Endodermal cell (in vitro differentiated cells): ENCODE data around the gene LTBP1. TPM values are rescaled to one million over a fixed set of nuclear protein-coding genes. Genes with fewer than 3 reads are reported as not detected.

Experiments used
- DNase-seq: peaks from one replicate; pipeline ENCODE4 v3.0.0-alpha.2; 2017
- H3K27ac ChIP-seq: 2 replicates; pipeline ENCODE4 v1.5.1; 2013; ENCODE audit warnings: mild to moderate bottlenecking, low read depth, low read length, moderate library complexity
- H3K27me3 ChIP-seq: 2 replicates; pipeline ENCODE4 v1.6.1; 2013; ENCODE audit warnings: mild to moderate bottlenecking, low read length, moderate library complexity; ENCODE audit not compliant: insufficient read depth, control insufficient read depth, poor library complexity, severe bottlenecking
- H3K36me3 ChIP-seq: 2 replicates; pipeline ENCODE4 v1.7.0; 2013; ENCODE audit warnings: mild to moderate bottlenecking, low read length, moderate library complexity; ENCODE audit not compliant: control insufficient read depth, insufficient read depth
- H3K4me1 ChIP-seq: one replicate; pipeline ENCODE4 v1.7.0; 2013; ENCODE audit warnings: low read length; ENCODE audit not compliant: control insufficient read depth, insufficient read depth
- H3K4me3 ChIP-seq: 2 replicates; pipeline ENCODE4 v1.5.1; 2013; ENCODE audit warnings: mild to moderate bottlenecking, low read length, moderate library complexity
- H3K9ac ChIP-seq: 2 replicates; pipeline ENCODE4 v1.6.1; 2013; ENCODE audit warnings: mild to moderate bottlenecking, low read length, moderate library complexity; ENCODE audit not compliant: poor library complexity, severe bottlenecking; ENCODE audit errors: extremely low read depth
- H3K9me3 ChIP-seq: 2 replicates; pipeline ENCODE4 v1.6.1; 2013; ENCODE audit warnings: mild to moderate bottlenecking, low read length, moderate library complexity; ENCODE audit not compliant: control insufficient read depth
- H3K27ac Mint-ChIP-seq: 2 replicates; pipeline ENCODE4 v1.8.0; 2020; ENCODE audit warnings: mixed read lengths
- H3K27me3 Mint-ChIP-seq: 2 replicates; pipeline ENCODE4 v1.8.0; 2021; ENCODE audit warnings: mild to moderate bottlenecking, mixed read lengths; ENCODE audit not compliant: insufficient read depth
- H3K36me3 Mint-ChIP-seq: 2 replicates; pipeline ENCODE4 v1.8.0; 2020; ENCODE audit warnings: low read depth, mixed read lengths
- H3K4me1 Mint-ChIP-seq: 2 replicates; pipeline ENCODE4 v1.8.0; 2020; ENCODE audit warnings: mixed read lengths
- H3K4me3 Mint-ChIP-seq: 2 replicates; pipeline ENCODE4 v1.8.0; 2020; ENCODE audit warnings: mild to moderate bottlenecking, moderate library complexity, mixed read lengths
- H3K9me3 Mint-ChIP-seq: 2 replicates; pipeline ENCODE4 v1.8.0; 2020; ENCODE audit warnings: mild to moderate bottlenecking, mixed read lengths
- WGBS, 2 experiments: methylation state at CpG; one replicate each; pipeline versions ENCODE4 v1.1.5 to v1.1.7; 2013; ENCODE audit warnings: missing lambda C conversion rate in 2 of 2, mixed read lengths in 1 of 2; ENCODE audit not compliant: insufficient coverage in 1 of 2, insufficient read length in 1 of 2; 5-methylcytosine and 5-hydroxymethylcytosine counted together
- total RNA-seq, 2 donors: library from RNA; stranded (reverse); fragmentation: NEBNext Ultra II Directional in 1 of 2; extraction: Animal tissue kit (Norgen Biotek cat#: 25700) in 1 of 2; gene quantifications; 2 replicates in 1 of 2; 3 replicates in 1 of 2; pipeline ENCODE4 v1.2.1, GENCODE V29; 2021
- TF ChIP-seq, protein P1 (sequence below): fragments of 200-600 bp; sonication (generic); conservative IDR thresholded peaks from 2 replicates; pipeline ENCODE4 v1.5.0; 2021; ENCODE audit warnings: antibody characterized with exemption, mild to moderate bottlenecking

The LTBP1 gene
- total RNA-seq, 2 donors from 2014 or later, result 43.2 to 43.4 TPM

- no peak overlapping the region for H3K27ac ChIP-seq
- H3K27me3 Mint-ChIP-seq, result no peaks in the 10 kb centered on the region
- 89 to 100% methylated on average over 1 to 5 of the region's 5 CpGs for WGBS, 2 experiments
Measured at GRCh38 chr2:33141476-33141875, 194.7 kb downstream of the LTBP1 start.

DNA sequence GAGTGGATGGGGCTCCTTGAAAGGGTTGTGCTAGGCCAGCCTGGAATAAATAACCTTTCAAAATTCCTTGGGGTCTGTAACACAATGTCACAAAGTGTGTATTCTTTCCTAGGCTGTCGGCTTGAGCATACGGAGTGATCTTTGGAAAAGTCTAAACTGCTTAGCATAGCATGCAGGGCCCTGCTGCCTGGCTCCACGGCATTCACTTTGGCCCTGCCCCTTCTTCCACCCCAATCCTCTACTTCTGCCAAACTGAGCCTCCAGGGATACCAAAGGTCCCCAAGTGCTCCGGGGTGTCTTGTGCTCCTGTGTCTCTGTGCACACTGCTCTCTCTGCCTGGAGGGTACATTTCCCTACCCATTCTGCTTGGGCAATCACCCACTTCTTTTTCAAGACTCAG lies 196.1 kb downstream of the LTBP1 start:
- Histone ChIP-seq H3K27me3 (no peaks in the 10 kb centered on the region), H3K27ac (no peak overlapping the region), H3K4me1 (no peaks in the 10 kb centered on the region), H3K9ac (no peak overlapping the region), H3K36me3 (no peaks in the 10 kb centered on the region), H3K4me3 (no peak overlapping the region), H3K9me3 (no peaks in the 10 kb centered on the region)
- no peak for DNase-seq
- WGBS, 2 experiments, result 91 to 96% methylated on average over 4 of the region's 4 CpGs
- no peak overlapping the region for H3K27ac Mint-ChIP-seq
- H3K9me3 Mint-ChIP-seq, result no peaks in the 10 kb centered on the region
- H3K27me3 Mint-ChIP-seq, result no peaks in the 10 kb centered on the region
- H3K4me3 Mint-ChIP-seq, result no peak overlapping the region
- no peaks in the 10 kb centered on the region for H3K36me3 Mint-ChIP-seq
- no peaks in the 10 kb centered on the region for H3K4me1 Mint-ChIP-seq
- TF ChIP-seq, protein P1, sequence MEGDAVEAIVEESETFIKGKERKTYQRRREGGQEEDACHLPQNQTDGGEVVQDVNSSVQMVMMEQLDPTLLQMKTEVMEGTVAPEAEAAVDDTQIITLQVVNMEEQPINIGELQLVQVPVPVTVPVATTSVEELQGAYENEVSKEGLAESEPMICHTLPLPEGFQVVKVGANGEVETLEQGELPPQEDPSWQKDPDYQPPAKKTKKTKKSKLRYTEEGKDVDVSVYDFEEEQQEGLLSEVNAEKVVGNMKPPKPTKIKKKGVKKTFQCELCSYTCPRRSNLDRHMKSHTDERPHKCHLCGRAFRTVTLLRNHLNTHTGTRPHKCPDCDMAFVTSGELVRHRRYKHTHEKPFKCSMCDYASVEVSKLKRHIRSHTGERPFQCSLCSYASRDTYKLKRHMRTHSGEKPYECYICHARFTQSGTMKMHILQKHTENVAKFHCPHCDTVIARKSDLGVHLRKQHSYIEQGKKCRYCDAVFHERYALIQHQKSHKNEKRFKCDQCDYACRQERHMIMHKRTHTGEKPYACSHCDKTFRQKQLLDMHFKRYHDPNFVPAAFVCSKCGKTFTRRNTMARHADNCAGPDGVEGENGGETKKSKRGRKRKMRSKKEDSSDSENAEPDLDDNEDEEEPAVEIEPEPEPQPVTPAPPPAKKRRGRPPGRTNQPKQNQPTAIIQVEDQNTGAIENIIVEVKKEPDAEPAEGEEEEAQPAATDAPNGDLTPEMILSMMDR, result no peak

More at GRCh38 chr2:33141476-33141875, 194.7 kb downstream of the LTBP1 start:
- H3K27ac Mint-ChIP-seq, result no peak overlapping the region
- Histone ChIP-seq H3K36me3 (no peaks in the 10 kb centered on the region), H3K4me3 (no peak overlapping the region), H3K27me3 (no peaks in the 10 kb centered on the region), H3K4me1 (no peaks in the 10 kb centered on the region), H3K9me3 (no peaks in the 10 kb centered on the region), H3K9ac (no peak overlapping the region)
- no peak for DNase-seq
- no peaks in the 10 kb centered on the region for H3K9me3 Mint-ChIP-seq
- no peaks in the 10 kb centered on the region for H3K4me1 Mint-ChIP-seq
- TF ChIP-seq, protein P1, result no peak
- H3K36me3 Mint-ChIP-seq, result no peaks in the 10 kb centered on the region
- no peak overlapping the region for H3K4me3 Mint-ChIP-seq

DNA sequence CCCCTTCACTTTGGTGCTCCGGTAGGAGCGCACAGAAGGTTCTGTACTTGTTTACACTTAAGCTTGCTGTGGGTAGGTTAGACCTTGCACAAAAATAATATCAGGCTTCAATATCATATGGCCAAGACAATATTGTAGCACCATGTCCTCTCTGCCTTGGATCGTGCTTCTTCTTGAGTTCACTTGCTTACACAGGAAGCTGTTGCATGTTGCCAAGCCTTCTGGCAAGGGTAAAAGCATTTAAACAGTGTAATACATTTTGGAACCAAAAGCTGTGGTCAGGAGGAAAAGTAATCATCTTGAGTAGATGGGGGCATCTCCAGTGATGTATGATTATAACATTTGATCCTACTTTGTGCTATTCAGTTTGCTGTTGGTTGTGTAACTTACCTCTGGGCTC lies 197.5 kb downstream of the LTBP1 start:
- DNase-seq, result no peak
- Histone ChIP-seq H3K36me3 (no peaks in the 10 kb centered on the region), H3K4me1 (no peaks in the 10 kb centered on the region), H3K27ac (no peak overlapping the region), H3K27me3 (no peaks in the 10 kb centered on the region), H3K9ac (no peak overlapping the region), H3K9me3 (no peaks in the 10 kb centered on the region), H3K4me3 (no peak overlapping the region)
- H3K4me3 Mint-ChIP-seq, result no peak overlapping the region
- WGBS, 2 experiments, result 94 to 95% methylated on average over 3 of the region's 3 CpGs
- H3K36me3 Mint-ChIP-seq, result no peaks in the 10 kb centered on the region
- H3K27me3 Mint-ChIP-seq, result no peaks in the 10 kb centered on the region
- TF ChIP-seq, protein P1, result no peak
- H3K27ac Mint-ChIP-seq, result no peak overlapping the region
- H3K9me3 Mint-ChIP-seq, result no peaks in the 10 kb centered on the region
- no peaks in the 10 kb centered on the region for H3K4me1 Mint-ChIP-seq
